Parathyroid adenoma (tissue), 2 donors: ENCODE results near the gene P2RY12.

ENCODE experiments used
- H2AFZ ChIP-seq: fragments of 300-600 bp; sonication (generic); one replicate; pipeline ENCODE4 v1.7.0; 2017; ENCODE audit warnings: antibody characterized with exemption, mild to moderate bottlenecking
- H3K27ac ChIP-seq: fragments of 300-600 bp; sonication (generic); one replicate; pipeline ENCODE4 v1.7.0; 2017
- H3K27me3 ChIP-seq: fragments of 300-600 bp; sonication (generic); one replicate; pipeline ENCODE4 v1.7.0; 2017; ENCODE audit warnings: low read length; ENCODE audit not compliant: control insufficient read depth, insufficient read depth
- H3K36me3 ChIP-seq: fragments of 300-600 bp; sonication (generic); one replicate; pipeline ENCODE4 v1.7.0; 2017; ENCODE audit warnings: low read length; ENCODE audit not compliant: control insufficient read depth, insufficient read depth
- H3K4me1 ChIP-seq: fragments of 300-600 bp; sonication (generic); one replicate; pipeline ENCODE4 v1.7.0; 2017; ENCODE audit warnings: control low read depth
- H3K4me2 ChIP-seq: fragments of 300-600 bp; sonication (generic); one replicate; pipeline ENCODE4 v1.7.0; 2017; ENCODE audit warnings: low read length
- H3K4me3 ChIP-seq: fragments of 300-600 bp; sonication (generic); one replicate; pipeline ENCODE4 v1.7.0; 2017; ENCODE audit warnings: low read depth, low read length
- H3K79me2 ChIP-seq: fragments of 300-600 bp; sonication (generic); one replicate; pipeline ENCODE4 v1.7.0; 2017; ENCODE audit warnings: control low read depth
- H3K9ac ChIP-seq: fragments of 300-600 bp; sonication (generic); one replicate; pipeline ENCODE4 v1.7.0; 2017; ENCODE audit warnings: mild to moderate bottlenecking
- H3K9me3 ChIP-seq: fragments of 300-600 bp; sonication (generic); one replicate; pipeline ENCODE4 v1.7.0; 2017; ENCODE audit warnings: low read length; ENCODE audit not compliant: control insufficient read depth
- CTCF ChIP-seq: fragments of 300-600 bp; sonication (generic); IDR thresholded peaks from one replicate; pipeline ENCODE4 v1.7.0; 2017; ENCODE audit warnings: antibody characterized with exemption, mild to moderate bottlenecking
- donor health status: primary hyperparathyroidism.

P2RY12 gene

GRCh38 chr3:151300539-151300938, 84.0 kb downstream of the P2RY12 start:
- Histone ChIP-seq H3K27me3 (no peaks in the 10 kb centered on the region), H3K36me3 (no peaks in the 10 kb centered on the region), H3K4me2 (no peak overlapping the region), H3K9me3 (no peaks in the 10 kb centered on the region), H3K9ac (no peak overlapping the region), H3K79me2 (no peaks in the 10 kb centered on the region), H3K4me3 (no peak overlapping the region), H3K27ac (no peak overlapping the region), H2AFZ (no peak overlapping the region), H3K4me1 (peaks cover 8% of the 10 kb centered on the region)
- TF ChIP-seq CTCF = no peak

GRCh38 chr3:151299006-151299405, 85.5 kb downstream of the P2RY12 start:
- H2AFZ ChIP-seq = no peak overlapping the region
- no peaks in the 10 kb centered on the region for H3K79me2 ChIP-seq
- H3K36me3 ChIP-seq = no peaks in the 10 kb centered on the region
- no peak for TF ChIP-seq CTCF
- H3K9ac ChIP-seq = no peak overlapping the region
- no peak overlapping the region for H3K4me3 ChIP-seq
- H3K4me1 ChIP-seq = no peaks in the 10 kb centered on the region
- no peak overlapping the region for H3K4me2 ChIP-seq
- no peaks in the 10 kb centered on the region for H3K27me3 ChIP-seq
- no peak overlapping the region for H3K27ac ChIP-seq
- H3K9me3 ChIP-seq = no peaks in the 10 kb centered on the region

- Histone ChIP-seq H3K9ac (no peak overlapping the region), H3K36me3 (no peaks in the 10 kb centered on the region)
These were observed 87.1 kb downstream of the P2RY12 start for GRCh38 chr3:151297429-151297828.

GRCh38 chr3:151296226-151296625, 88.3 kb downstream of the P2RY12 start:
- no peak for TF ChIP-seq CTCF
- H3K4me2 ChIP-seq = no peak overlapping the region

More at GRCh38 chr3:151297429-151297828, 87.1 kb downstream of the P2RY12 start:
- Histone ChIP-seq H3K27me3 (no peaks in the 10 kb centered on the region), H3K27ac (no peak overlapping the region), H3K4me2 (no peak overlapping the region), H3K4me3 (no peak overlapping the region), H3K79me2 (no peaks in the 10 kb centered on the region), H2AFZ (no peak overlapping the region), H3K9me3 (no peaks in the 10 kb centered on the region), H3K4me1 (no peaks in the 10 kb centered on the region)
- TF ChIP-seq CTCF = no peak

GRCh38 chr3:151293127-151293526, 91.4 kb downstream of the P2RY12 start:
- Histone ChIP-seq H3K79me2 (no peaks in the 10 kb centered on the region), H3K9me3 (no peaks in the 10 kb centered on the region), H3K36me3 (no peaks in the 10 kb centered on the region), H3K27ac (no peak overlapping the region), H2AFZ (no peak overlapping the region), H3K9ac (no peak overlapping the region), H3K4me3 (no peak overlapping the region), H3K4me1 (no peaks in the 10 kb centered on the region), H3K4me2 (no peak overlapping the region), H3K27me3 (no peaks in the 10 kb centered on the region)
- TF ChIP-seq CTCF = no peak

More at GRCh38 chr3:151296226-151296625, 88.3 kb downstream of the P2RY12 start:
- Histone ChIP-seq H2AFZ (no peak overlapping the region), H3K79me2 (no peaks in the 10 kb centered on the region), H3K9ac (no peak overlapping the region), H3K4me3 (no peak overlapping the region), H3K27ac (no peak overlapping the region), H3K9me3 (no peaks in the 10 kb centered on the region), H3K27me3 (no peaks in the 10 kb centered on the region), H3K36me3 (no peaks in the 10 kb centered on the region), H3K4me1 (no peaks in the 10 kb centered on the region)
